ENCODE results near the gene GBE1. TPM values are rescaled to one million over a fixed set of nuclear protein-coding genes. Genes with fewer than 3 reads are reported as not detected.
A peak's percentile ranks its signal among the peaks of the same experiment; 100 is the strongest.

The GBE1 gene
- polyA plus RNA-seq, 3 donors, result 7.7 to 21.7 (median 19.1) TPM

- Histone ChIP-seq H3K27ac (ENCODE audit: low read depth in 1 of 2, low read length in 2 of 2) (no peak overlapping the region), H3K4me3 (replicated peaks in 1 of 3; ENCODE audit: low read depth in 2 of 3, low read length in 3 of 3) (no peak overlapping the region), H3K4me1 (ENCODE audit: control insufficient read depth in 1 of 2, insufficient read depth in 2 of 2, low read length in 2 of 2) (no peaks in the 10 kb centered on the region), H3K4me2 (replicated peaks; ENCODE audit: extremely low read depth, low read length, poor library complexity, severe bottlenecking) (no peak overlapping the region), H3K27me3 (ENCODE audit: control insufficient read depth in 2 of 2, insufficient read depth in 2 of 2, low read length in 2 of 2) (no peaks in the 10 kb centered on the region), H3K9me3 (replicated peaks in 1 of 2; ENCODE audit: control insufficient read depth in 1 of 2, insufficient read depth in 1 of 2, low read length in 2 of 2) (no peaks in the 10 kb centered on the region), H2AFZ (ENCODE audit: insufficient read depth, low read depth, low read length, poor library complexity, severe bottlenecking) (no peak overlapping the region), H3K79me2 (ENCODE audit: insufficient read depth, low read length) (no peaks in the 10 kb centered on the region), H3K9ac (ENCODE audit: insufficient read depth, low read length, poor library complexity, severe bottlenecking) (no peak overlapping the region), H3K36me3 (replicated peaks in 1 of 2; ENCODE audit: control insufficient read depth in 1 of 2, insufficient read depth in 2 of 2, low read length in 2 of 2) (no peaks in the 10 kb centered on the region), H4K20me1 (ENCODE audit: insufficient read depth, low read length) (no peaks in the 10 kb centered on the region)
- no CpG with 5 or more reads among the region's 2 CpGs for WGBS (ENCODE audit: insufficient coverage)
- Mint-ChIP-seq H3K4me1 (no peaks in the 10 kb centered on the region), H3K36me3 (peaks cover 0 to 7% of the 10 kb centered on the region in 2 donors), H3K4me3 (no peak overlapping the region), H3K27ac (no peak overlapping the region), H3K27me3 (ENCODE audit: low read depth in 3 of 3) (peaks cover 0 to 2% (median 0%) of the 10 kb centered on the region in 3 donors), H3K9me3 (peaks cover 0 to 3% (median 0%) of the 10 kb centered on the region in 7 donors)
- no peak for TF ChIP-seq CTCF (IDR thresholded peaks at IDR 0.05)
- DNase-seq, result no peak
- intact Hi-C loops (cut with micrococcal nuclease), result no loop called here
Observed at GRCh38 chr3:81513591-81513990, 247.9 kb downstream of the GBE1 start.

GRCh38 chr3:81503026-81503425 lies 258.4 kb downstream of the GBE1 start:
- no peaks in the 10 kb centered on the region for H4K20me1 ChIP-seq (ENCODE audit: insufficient read depth, low read length)
- H2AFZ ChIP-seq (ENCODE audit: insufficient read depth, low read depth, low read length, poor library complexity, severe bottlenecking), result no peak overlapping the region
- H3K4me1 ChIP-seq (ENCODE audit: control insufficient read depth in 1 of 2, insufficient read depth in 2 of 2, low read length in 2 of 2), result peaks cover 11% of the 10 kb centered on the region in 2 donors
- H3K79me2 ChIP-seq (ENCODE audit: insufficient read depth, low read length), result no peaks in the 10 kb centered on the region
- H3K36me3 ChIP-seq (replicated peaks in 1 of 2; ENCODE audit: control insufficient read depth in 1 of 2, insufficient read depth in 2 of 2, low read length in 2 of 2), result no peaks in the 10 kb centered on the region
- peak; percentile 6 to 49 (median 36) for DNase-seq
- Mint-ChIP-seq H3K9me3 (peaks cover 0 to 2% (median 0%) of the 10 kb centered on the region in 7 donors), H3K27ac (peak overlapping the region in 1 of 7 donors; percentile 25), H3K4me3 (no peak overlapping the region), H3K4me1 (peaks cover 11% of the 10 kb centered on the region), H3K36me3 (peaks cover 2 to 7% of the 10 kb centered on the region in 2 donors), H3K27me3 (ENCODE audit: low read depth in 3 of 3) (no peaks in the 10 kb centered on the region)
- H3K9ac ChIP-seq (ENCODE audit: insufficient read depth, low read length, poor library complexity, severe bottlenecking), result no peak overlapping the region
- H3K27me3 ChIP-seq (ENCODE audit: control insufficient read depth in 2 of 2, insufficient read depth in 2 of 2, low read length in 2 of 2), result no peaks in the 10 kb centered on the region
- no peak for TF ChIP-seq CTCF (IDR thresholded peaks at IDR 0.05)
- no peak overlapping the region for H3K4me3 ChIP-seq (replicated peaks in 1 of 3; ENCODE audit: low read depth in 2 of 3, low read length in 3 of 3)
- intact Hi-C loops (cut with micrococcal nuclease), result no loop called here
- no peaks in the 10 kb centered on the region for H3K9me3 ChIP-seq (replicated peaks in 1 of 2; ENCODE audit: control insufficient read depth in 1 of 2, insufficient read depth in 1 of 2, low read length in 2 of 2)
- H3K4me2 ChIP-seq (replicated peaks; ENCODE audit: extremely low read depth, low read length, poor library complexity, severe bottlenecking), result no peak overlapping the region
- H3K27ac ChIP-seq (ENCODE audit: low read depth in 1 of 2, low read length in 2 of 2), result no peak overlapping the region
- 87% methylated on average over 2 of the region's 2 CpGs for WGBS (ENCODE audit: insufficient coverage)

All from CD14-positive monocyte (primary cell).